ES-I3 (cell line): ENCODE data around the gene FCGR3A.
"Not testable (repeated sequence)": the region's sequence is repeated elsewhere in the genome, so short reads cannot be mapped to it uniquely, and the experiment has no call there.

Source experiments
- H3K36me3 ChIP-seq: 2 replicates; pipeline ENCODE4 v1.6.1; 2013; ENCODE audit warnings: mild to moderate bottlenecking, low read length, control low read depth, moderate library complexity; ENCODE audit not compliant: insufficient read depth
- H3K4me1 ChIP-seq: 2 replicates; pipeline ENCODE4 v1.6.1; 2013; ENCODE audit warnings: mild to moderate bottlenecking, control low read depth, low read length; ENCODE audit not compliant: insufficient read depth
- H3K9ac ChIP-seq: 2 replicates; pipeline ENCODE4 v1.6.1; 2013; ENCODE audit warnings: low read depth, mild to moderate bottlenecking, low read length, moderate library complexity
- H3K9me3 ChIP-seq: 2 replicates; pipeline ENCODE4 v1.6.1; 2013; ENCODE audit warnings: mild to moderate bottlenecking, low read length, moderate library complexity; ENCODE audit not compliant: control insufficient read depth, insufficient read depth

The FCGR3A gene

DNA sequence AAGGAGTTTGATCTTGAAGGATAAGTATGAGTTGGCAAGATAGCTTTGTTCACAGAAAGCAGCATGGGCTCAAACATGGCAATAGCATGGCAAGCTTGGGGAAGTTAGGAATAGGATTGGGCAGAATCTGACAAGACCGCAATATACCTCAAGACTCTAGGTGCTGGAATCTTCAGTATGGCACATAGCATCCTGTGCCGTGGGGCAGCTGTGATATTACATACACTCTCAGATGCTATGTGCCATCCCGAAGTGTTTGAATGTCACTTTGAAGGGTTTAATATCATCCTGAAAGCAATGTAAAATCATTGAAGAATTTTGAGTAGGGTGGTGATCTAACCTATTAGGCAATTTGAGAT is 17.0 kb upstream of the FCGR3A start:
- H3K4me1 ChIP-seq, H3K9ac ChIP-seq, H3K36me3 ChIP-seq, H3K9me3 ChIP-seq: not testable (repeated sequence)

DNA sequence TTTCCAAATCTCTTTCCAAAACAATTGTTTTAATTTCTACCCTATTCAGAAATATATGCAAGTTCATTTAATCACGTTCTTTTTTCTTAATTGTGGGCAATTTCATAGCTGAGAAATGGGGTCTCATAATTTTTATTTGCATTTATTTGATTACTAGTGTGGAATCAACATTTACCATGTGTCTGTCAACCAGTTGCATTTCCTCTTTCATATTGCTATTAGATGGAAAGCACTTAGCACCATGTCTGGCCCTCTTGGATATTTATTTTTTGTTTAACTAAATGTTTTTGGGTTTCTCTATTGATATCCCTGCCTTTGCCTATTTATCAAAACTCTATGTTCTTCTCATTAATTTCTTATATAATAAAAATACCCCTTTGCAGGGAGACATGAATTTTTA is 13.9 kb upstream of the FCGR3A start:
- H3K36me3 ChIP-seq, H3K4me1 ChIP-seq, H3K9me3 ChIP-seq, H3K9ac ChIP-seq: not testable (repeated sequence)

DNA sequence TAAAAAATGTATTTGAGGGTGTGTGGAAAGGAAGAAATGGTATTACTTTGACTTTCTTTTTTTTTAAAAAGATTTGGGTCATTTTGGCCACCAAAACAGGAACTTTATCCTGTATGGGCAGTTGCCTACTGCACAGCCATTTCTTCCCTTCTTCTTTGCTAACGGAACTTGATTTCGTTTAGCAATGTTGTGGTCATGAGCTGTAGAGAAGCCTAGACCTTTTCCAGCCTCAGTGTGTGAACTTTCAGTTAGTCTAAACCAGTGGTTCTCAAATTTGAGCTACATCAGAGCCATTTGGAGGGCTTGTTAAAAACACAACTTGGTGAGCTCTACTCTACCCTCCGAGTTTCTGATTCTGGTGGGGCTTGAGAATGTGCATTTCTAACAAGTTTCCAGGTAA is 12.8 kb upstream of the FCGR3A start:
- not testable (repeated sequence) for H3K4me1 ChIP-seq, H3K9ac ChIP-seq, H3K9me3 ChIP-seq, H3K36me3 ChIP-seq

DNA sequence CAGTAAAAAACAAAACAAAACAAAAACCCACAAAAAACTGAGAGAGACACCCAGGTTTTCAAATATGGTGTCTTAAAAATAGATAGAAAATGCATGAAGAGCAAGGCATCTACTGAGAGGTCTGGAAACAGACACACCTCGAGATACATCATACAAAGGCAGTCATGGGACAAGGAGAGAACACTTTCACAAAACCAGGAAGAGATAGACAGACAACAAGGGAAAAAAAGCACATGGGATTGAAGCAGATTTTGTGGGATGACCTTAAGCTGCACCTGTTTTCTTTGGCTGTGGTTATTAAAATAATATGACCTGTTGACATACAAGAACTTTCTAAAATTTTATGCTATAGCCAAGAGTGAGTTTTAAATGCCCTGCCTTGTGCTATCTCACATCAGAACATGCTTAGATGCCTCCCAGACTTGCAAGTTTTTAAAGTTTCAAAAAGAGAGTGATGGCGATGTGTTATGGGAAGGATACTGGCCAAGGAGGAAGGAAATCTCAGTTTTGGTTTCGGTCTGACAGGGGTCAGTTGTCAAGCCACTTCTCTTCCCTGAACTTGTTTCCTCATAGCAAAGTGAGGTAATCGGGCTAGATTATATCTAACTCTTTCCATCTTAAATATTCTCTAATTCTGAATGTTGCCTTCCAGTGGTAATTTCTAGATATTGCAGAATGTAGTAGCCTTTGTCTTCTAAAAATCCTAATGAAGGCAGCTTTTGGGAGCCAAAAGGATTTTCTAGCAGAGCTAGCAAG is 11.5 kb upstream of the FCGR3A start:
- H3K9ac ChIP-seq = not testable (repeated sequence)

DNA sequence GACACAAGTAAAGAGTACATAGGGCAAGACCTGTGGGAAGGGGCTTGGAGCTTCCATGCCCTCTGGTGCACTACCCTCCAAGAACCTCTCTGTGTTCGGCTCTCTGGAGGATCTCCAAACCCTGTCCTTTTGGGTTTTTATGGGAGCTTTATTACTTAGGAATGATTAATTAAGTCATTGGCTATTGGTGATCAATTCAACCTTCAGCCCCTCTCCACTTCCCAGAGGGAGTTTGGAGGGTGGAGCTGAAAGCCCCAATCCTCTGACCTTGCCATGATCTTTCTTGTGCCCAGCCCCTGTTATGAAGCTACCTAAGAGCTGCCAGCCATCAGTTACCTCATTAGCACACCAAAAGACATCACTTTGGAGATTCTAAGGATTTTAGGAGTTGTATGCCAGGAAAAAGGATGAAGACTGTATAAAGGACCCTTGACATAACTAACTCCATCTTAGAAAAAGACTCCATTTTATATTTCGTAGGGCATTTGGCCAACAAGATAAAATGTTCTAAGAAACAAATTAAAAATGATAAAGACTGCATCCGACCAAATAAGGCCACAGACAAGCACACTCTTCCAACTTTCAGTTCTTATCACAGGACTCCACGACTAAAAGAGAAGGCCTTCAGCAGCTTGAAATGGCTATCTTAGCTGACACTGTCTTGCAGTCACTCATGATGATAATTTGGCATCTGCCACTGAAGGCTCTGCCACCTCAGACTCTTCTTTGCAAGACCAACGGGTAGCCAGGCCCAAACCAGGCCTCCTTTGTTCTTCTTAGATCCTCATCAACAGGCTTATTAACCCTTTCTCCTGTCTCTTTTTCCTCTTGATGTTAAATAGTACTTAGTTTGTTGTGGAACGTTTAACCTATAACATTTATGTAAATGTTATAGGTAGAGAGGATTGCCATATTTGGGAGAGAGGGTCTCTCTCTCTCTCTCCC is 8.2 kb upstream of the FCGR3A start:
- H3K4me1 ChIP-seq, H3K9me3 ChIP-seq, H3K9ac ChIP-seq, H3K36me3 ChIP-seq: not testable (repeated sequence)

More for the DNA sequence above, 11.5 kb upstream of the FCGR3A start:
- H3K4me1 ChIP-seq, H3K9me3 ChIP-seq, H3K36me3 ChIP-seq: not testable (repeated sequence)

DNA sequence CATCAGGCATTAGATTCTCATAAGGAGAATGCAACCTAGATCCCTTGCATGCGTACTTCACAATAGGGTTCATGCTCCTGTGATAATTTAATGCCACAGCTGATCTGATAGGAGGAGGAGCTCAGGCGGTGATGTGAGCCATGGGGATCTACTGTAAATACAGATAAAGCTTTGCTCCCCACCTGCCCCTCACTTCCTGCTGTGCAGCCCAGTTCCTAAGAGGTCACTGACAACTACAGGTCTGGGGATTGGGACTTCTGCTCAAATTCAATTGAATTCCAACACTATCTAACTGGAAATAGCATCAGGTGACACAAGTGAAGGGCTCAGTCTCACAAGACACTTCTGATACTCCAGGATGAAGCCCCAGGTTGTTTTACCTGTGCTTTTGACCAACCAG is 7.4 kb upstream of the FCGR3A start:
- not testable (repeated sequence) for H3K9ac ChIP-seq, H3K4me1 ChIP-seq, H3K9me3 ChIP-seq, H3K36me3 ChIP-seq

DNA sequence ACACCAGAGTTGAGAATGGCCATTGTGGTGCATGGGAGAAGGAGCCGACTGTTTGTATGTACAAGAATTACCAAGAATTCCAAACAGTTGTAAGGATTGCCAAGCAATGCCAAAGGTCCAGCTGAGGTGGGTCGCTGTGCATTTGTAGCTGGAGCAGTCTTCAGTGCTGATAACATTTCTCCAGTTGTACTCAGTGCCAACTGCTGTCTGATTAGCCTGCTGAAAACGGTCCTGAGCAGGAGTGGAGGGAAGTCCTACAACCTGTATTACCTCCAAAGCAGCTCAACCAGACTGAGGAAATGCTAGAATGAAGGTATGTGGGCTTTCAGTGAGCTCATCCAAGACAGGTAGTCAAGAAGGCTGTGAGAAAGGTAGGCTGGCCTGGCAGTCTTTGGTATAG is 6.5 kb upstream of the FCGR3A start:
- H3K9me3 ChIP-seq, H3K9ac ChIP-seq, H3K36me3 ChIP-seq, H3K4me1 ChIP-seq: not testable (repeated sequence)

DNA sequence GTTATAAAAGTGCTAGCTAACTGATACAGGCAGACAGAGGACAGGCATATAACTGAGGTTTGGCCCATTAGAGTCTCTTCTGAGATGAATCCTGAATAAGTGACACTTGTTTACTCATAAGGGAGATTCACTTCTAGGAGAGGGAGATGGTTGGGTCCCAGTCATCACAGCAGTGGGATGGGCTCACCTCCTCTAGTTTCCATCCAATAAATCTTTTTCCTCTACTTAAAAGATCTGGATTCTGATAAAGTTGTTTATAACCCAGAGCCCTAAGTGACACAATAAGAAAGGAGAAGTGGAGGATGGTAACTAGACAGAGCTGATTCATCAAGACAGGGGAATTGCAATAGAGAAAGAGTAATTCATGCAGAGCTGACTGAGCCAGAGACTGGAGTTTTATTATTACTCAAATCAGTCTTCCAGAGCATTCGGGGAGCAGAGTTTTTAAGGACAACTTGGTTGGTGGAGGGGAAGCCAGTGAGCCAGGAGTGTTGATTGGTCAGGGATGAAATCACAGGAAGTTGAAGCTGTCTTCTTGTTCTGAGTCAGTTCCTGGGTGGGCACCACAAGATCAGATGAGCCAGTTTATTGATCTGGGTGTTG is 5.3 kb upstream of the FCGR3A start:
- not testable (repeated sequence) for H3K9ac ChIP-seq, H3K36me3 ChIP-seq, H3K9me3 ChIP-seq, H3K4me1 ChIP-seq

DNA sequence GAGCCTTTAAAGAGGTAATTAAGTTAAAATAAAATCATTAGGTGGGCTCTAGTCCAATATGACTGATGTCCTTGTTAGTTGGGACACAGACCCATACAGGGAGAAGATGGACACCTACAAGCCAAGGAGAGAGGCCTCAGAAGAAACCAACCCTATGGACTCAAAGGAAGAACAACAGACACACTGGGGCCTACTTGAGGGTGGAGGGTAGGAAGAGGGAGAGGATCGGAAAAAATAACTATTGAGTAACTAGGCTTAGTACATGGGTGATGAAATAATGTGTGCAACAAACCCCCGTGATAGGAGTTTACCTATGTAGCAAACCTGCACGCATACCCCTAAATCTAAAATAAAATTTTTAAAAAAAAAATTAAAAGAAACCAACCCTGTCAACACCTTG is 4.7 kb upstream of the FCGR3A start:
- H3K36me3 ChIP-seq, H3K4me1 ChIP-seq, H3K9ac ChIP-seq, H3K9me3 ChIP-seq: not testable (repeated sequence)

DNA sequence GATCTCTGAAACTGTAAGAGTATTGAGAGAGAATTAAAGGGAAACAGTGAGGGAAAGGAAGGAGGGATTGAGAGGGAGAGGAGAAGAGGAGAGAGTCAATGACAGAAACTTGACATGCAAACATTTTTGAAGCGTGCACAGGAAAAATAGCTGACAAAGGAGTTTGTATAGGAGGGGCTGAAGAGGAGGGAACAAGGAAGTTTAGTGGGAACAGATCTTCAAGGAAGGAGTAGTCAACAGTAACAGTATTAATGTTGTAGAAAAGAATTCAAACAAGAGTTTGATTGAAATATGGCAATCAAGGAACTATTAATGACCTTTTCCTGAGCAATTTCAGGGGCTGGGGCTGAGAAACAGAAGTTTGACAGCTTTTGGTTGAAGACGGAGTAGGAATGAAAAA is 4.0 kb upstream of the FCGR3A start:
- not testable (repeated sequence) for H3K4me1 ChIP-seq, H3K9me3 ChIP-seq, H3K36me3 ChIP-seq, H3K9ac ChIP-seq

DNA sequence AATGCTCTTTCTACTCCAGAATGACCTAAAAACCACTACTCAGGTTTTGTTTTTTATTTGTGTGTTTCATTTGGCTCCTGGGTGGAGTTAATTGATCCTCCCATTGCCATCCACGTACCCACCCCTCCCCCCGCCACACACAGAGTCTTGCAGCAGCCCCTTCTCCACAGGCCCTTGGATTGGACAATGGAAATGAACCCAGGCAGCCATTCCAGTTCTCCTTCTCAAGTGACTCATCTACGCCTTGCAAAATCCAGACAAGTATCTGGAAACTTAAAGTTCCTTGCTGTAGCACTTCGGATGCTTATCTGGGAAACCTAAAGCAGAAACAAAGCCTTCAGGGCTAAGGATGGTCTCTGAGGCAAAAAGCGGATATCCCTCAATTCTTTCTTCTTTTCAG is 1.3 kb upstream of the FCGR3A start:
- not testable (repeated sequence) for H3K9ac ChIP-seq, H3K36me3 ChIP-seq, H3K9me3 ChIP-seq, H3K4me1 ChIP-seq

DNA sequence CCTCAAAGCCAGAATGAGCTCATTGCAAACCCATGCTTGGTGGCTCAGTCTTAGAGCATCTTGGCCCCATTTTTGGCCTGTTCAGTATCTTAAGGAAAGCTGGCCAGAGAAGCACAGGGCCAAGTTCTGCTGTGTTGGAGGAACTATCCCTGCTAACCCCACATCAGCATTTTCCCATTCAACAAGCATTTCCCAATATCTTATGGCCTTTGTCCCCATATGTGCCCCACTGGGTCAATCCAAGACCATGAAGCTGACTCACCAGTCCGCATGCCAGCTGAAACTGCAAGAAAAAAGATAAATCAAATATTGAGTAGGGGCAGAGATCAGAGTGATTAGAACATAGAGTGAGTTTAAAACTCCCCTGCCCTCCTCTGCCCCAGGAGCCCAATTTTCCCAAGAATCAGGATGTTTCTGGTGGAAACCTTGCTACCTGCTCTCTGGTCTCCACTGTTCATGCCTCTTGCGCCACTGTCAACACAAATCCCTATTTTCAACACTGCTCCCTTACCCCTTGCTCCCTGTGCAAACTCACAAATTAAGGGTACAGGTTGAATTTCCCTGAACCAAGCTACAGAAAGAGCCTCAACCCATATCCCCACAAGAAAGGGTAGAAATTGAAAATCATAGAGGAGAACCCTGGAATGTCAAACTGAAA is 740 bp downstream of the FCGR3A start:
- not testable (repeated sequence) for H3K9me3 ChIP-seq, H3K4me1 ChIP-seq, H3K36me3 ChIP-seq, H3K9ac ChIP-seq

DNA sequence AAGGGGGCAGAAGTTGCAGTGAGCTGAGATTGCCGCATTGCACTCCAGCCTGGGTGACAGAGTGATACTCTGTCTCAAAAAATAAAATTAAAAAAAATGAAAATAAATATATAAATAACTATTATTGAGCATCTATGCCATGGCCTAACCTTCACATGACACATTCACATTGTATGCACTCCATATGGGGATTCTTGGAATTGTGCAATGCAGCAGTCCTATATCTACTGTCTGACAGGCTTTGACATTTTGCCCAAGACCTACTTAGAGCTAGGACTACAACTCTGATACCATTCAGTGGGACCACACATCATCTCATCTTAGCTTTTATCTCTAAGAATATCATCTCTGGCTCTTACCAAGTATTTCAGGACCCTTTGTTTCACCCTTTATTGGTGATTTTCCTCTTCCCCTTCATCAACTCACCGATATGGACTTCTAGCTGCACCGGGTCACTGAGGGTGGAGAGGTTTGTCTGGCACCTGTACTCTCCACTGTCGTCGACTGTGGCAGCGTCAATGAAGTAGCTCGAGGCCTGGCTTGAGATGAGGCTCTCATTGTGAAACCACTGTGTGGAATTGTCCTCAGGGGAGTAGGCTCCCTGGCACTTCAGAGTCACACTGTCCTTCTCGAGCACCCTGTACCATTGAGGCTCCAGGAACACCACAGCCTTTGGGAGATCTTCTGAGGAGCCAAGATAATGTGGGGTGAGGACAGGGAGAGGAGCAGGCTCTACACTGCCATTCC is 1.4 kb downstream of the FCGR3A start:
- H3K9ac ChIP-seq, H3K4me1 ChIP-seq, H3K9me3 ChIP-seq, H3K36me3 ChIP-seq: not testable (repeated sequence)

DNA sequence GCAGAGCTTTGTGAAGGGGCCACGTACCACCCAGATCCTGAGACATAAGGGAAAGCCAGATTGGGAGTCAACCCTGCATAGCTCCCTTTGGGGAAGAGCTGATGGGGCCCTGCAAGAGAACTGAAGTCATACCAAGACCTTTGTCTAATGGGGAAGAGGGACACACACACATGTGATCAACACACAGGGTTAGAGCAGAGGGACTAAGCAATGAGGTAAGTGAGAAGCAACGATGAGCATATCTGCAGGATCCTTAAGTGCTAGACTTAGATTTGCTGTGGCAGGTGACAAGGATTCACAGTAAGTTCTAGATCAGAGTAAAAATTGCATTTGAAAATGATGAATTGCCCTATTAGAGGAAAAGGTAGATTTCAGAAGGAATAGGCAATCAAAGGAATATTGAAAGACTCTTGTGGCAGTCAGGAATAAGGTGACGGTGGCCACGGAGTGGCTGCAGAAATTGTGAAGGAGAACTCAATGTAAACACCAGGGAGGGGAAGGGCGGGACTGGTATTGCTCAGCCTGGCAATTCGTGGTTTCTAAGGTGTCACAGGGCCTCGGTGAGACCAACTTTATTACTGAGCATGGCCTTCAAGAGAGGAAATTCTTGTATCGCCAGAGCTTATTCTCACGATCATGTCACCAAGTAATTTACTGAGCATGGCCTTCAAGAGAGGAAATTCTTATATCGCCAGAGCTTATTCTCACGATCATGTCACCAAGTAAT is 4.5 kb downstream of the FCGR3A start:
- H3K9me3 ChIP-seq, H3K36me3 ChIP-seq, H3K4me1 ChIP-seq, H3K9ac ChIP-seq: not testable (repeated sequence)
